Measurements from ENCODE around the gene PCDH9.

DNA sequence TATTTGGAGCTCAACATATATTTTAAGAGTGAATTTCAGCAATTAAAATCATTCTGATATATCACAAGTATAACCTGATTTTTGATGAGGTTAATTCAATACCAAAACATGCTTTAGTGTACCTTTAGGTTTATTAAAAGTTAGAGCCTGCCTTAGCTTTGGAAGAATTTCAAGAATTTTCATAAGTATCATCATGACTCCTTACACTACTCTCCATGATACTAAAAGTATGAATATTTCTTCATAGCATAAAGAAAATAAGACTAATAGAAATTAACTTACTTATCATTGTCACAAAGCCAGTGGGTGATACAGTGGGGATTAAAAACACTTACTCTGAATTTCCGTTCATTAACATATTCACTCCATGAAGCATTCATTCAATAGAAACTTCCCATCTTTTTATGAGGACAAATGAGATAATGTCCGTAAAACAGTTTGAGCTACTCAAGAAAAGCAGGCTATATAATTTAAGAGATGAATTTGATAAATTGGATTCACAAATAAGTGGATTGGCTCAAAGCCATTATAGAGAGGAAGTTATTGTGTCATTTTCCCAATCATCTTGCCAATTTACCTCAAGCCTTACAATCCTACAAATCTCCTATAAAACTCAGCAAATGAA lies 214.0 kb downstream of the PCDH9 start:
- TF ChIP-seq CTCF (IDR thresholded peaks at IDR 0.05) (no peak), EP300 (IDR thresholded peaks at IDR 0.05) (no peak), POLR2A (IDR thresholded peaks at IDR 0.05) (no peak)

Data from upper lobe of left lung (tissue), 4 donors.